ENCODE data around the gene TTC31.

TTC31 gene

GRCh38 chr2:74505448-74506246 lies 22.8 kb downstream of the TTC31 start:
- no peak for DNase-seq

- peak; percentile 99 for DNase-seq
These were observed 24.5 kb downstream of the TTC31 start, which contains the start of gene PCGF1 for GRCh38 chr2:74507145-74507925. PCGF1 (minus strand) TSS chr2:74507695; CDS start chr2:74507668, 27 bp downstream.

- DNase-seq = no peak
These were observed 25.1 kb downstream of the TTC31 start for GRCh38 chr2:74507926-74508520.

- DNase-seq = no peak
These were observed 27.4 kb downstream of the TTC31 start for GRCh38 chr2:74510272-74510671.

GRCh38 chr2:74511104-74511989 lies 28.5 kb downstream of the TTC31 start:
- no peak for DNase-seq

GRCh38 chr2:74512744-74513604 lies 30.1 kb downstream of the TTC31 start:
- no peak for DNase-seq

GRCh38 chr2:74513605-74514367 lies 30.9 kb downstream of the TTC31 start:
- peak; percentile 28 for DNase-seq

GRCh38 chr2:74514368-74515270 lies 31.7 kb downstream of the TTC31 start, which contains the start of gene TLX2:
TLX2 (plus strand) TSS chr2:74514450; CDS start chr2:74514807, 357 bp downstream.
- no peak for DNase-seq

- DNase-seq = no peak
These were observed 32.5 kb downstream of the TTC31 start for GRCh38 chr2:74515271-74515980.

- peak; percentile 75 for DNase-seq
These were observed 33.2 kb downstream of the TTC31 start for GRCh38 chr2:74515981-74516633.

- no peak for DNase-seq
These were observed 33.8 kb downstream of the TTC31 start for GRCh38 chr2:74516650-74517049.

- no peak for DNase-seq
These were observed 39.6 kb downstream of the TTC31 start for GRCh38 chr2:74522516-74522915.

- DNase-seq = no peak
These were observed 41.1 kb downstream of the TTC31 start for GRCh38 chr2:74524005-74524404.

GRCh38 chr2:74524955-74525716 lies 42.3 kb downstream of the TTC31 start:
- no peak for DNase-seq

GRCh38 chr2:74525717-74526648 lies 43.1 kb downstream of the TTC31 start, which contains the start of gene DQX1:
DQX1 (minus strand) TSS chr2:74526231; CDS start chr2:74525729, 502 bp downstream.
- DNase-seq = peak; percentile 57

- no peak for DNase-seq
These were observed 43.9 kb downstream of the TTC31 start for GRCh38 chr2:74526649-74527230.

All from activated CD4-positive, alpha-beta T cell treated with anti-CD3 and anti-CD28 coated beads, Interleukin-2, amount 50 U/mL, for 16 hours (primary cell).